Urothelium cell line (cell line): ENCODE measurements around the gene ZBTB7C.

Source experiments
- DNase-seq: peaks from one replicate; pipeline ENCODE4 v3.0.0; 2011; ENCODE audit warnings: low spot score, mixed read lengths
- FAIRE-seq: peaks from 2 replicates; lab custom pipeline; 2011; peaks lifted over from hg19 to GRCh38; lab: Jason Lieb, UNC

ZBTB7C gene

DNA sequence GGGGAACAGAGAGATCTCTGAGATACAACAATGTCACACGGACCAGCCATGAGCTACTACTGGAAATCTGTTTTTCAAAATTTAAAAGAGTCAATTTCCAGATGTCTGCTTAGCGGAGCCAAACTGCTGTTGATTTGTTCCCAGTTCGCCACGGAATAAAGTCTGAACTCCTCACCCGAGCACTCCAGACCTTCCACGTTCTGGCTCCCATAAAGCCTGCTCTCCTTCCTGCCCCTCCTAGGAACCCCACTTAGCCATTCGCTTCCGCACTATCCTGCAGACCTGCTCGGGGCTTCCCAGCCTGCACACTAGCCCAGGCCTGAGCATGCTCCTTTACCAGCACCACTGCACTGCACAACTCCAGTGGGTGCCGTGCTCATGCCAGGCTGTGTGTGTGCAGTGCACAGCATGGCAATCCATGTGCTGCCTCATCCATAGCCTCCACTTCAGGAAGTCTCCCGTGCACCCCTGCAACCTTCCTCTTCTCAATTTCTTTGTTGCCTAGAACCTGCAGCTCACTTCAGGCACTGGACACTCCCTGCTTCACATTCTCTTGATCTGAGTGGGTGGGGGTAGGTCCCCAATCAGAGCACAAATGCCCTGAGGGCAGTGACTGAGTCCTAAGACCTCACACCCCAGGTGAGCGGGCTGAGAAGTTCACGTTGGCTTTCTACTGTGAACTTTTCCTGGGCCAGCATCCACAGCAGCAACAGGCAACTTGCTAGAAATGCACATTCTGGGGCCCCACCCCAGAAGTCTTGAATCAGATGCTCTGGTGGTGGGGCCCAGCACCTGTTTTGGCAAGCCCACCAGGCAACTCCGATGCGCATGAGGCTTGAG is 53.7 kb downstream of the ZBTB7C start:
- FAIRE-seq (no peak), DNase-seq (no peak)

DNA sequence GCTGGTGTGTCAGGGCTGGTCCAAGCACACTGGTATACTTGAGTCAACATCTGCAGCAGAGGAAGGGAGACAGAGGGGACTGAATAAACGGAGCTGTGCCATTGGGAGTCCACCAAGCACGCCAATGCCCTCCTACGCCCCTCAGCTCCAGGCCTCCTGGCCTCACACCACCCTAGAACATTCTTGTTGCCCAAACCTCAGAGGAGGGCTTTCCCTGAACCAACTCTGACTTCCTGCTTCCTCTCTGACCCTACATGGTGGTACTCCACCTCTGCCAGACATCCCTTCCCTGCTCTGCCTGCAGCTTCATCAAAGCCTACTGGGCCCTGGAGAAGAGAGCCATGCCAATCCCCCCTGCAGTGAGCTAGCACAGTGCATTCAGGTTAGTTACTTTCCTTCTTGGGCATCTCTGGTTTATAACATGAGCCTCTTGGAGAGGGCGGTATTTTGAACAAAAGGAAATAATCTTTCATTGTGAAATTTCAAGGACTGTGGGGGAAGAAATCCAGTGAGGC is 54.4 kb downstream of the ZBTB7C start:
- no peak for DNase-seq
- FAIRE-seq: no peak

DNA sequence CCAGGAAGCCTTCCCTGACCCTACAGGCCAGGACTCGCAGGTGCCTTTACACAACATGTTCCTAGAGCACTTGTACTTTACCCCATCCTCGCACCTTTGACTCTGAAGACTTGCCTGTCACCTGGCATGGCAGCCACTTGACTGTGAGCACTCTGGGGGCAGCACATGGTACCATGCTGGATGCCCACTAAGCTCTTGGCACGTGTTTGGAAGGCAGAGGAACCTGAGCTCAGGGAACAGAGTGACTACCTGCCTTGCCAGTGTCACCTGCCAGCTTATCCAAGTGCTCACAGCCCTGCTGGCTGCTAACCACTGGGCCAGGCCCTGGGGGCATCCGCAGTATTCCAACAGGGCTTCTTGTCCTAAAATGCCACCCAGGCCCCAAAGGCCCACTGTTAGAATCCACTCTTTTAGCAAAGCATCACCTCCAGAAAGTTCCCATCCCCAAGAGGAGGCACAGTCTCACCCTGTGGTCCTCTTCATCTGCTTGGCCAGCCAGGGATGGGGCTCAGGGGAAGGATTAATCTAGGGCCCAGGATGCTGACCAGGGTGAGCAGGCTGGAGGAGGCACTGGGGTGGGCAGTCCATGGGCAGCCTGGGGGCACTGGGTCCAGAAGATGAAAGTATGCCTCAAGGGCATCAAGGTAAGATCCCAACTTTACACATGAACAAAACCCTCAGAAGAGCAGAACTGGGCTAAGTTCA is 57.0 kb downstream of the ZBTB7C start:
- DNase-seq (no peak), FAIRE-seq (no peak)

DNA sequence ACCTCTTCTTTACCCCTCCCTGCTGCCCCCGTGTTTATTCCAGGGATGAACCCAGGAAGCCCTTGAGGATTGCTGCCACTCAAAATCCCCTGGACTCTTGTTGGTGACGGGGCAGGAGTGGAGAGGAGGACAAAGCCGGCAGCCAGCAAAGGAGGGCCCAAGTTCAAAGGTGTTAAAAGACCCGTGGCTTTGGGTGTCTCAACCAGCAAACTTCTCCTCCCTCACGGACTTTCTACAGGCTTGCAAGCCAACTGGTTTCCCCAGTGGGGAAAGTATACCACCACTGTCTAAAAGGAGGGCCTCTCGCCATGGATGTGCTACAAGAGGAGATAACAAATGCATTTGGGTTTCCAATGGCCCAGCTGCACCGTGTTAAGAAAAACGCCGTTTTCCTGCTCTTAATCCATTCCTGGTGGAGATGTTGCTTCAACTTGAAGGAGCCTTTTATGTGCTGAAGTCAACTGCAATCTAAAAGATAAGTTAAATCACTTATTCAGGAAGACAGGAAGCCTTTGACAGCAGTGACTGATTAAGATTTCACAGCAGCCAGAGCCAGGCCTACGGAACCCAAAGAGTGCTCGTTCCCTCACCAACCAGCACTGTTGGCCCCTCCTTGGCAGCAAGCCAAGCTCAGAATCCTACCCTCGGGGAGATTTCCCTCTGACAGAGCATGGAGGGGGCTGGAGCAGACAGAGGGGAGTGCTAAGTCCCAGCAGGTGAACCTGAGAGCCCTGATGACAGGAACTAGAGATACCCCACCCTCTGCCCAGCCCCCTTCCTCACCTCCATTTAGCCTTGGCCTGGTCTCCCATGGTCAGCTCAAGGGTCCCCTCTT is 57.8 kb downstream of the ZBTB7C start:
- FAIRE-seq: no peak
- DNase-seq: no peak

DNA sequence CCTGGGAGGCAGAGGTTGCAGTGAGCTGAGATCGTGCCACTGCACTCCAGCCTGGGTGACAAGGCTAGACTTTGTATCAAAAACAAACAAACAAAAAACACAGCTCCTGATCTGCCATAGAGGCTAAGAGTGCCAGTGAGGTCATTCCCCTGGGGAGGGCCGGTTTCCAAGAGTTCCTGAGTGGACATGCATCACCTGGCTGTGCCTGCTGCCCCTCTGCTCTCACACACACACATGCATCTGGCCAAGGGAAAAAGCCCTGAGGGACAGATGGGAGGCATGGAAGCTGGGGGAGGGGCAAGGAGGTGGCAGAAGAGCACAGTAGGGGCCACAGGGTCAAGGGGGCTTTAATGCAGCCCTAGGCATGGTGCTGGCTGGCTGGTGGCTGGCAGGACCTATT is 60.4 kb downstream of the ZBTB7C start:
- DNase-seq (no peak), FAIRE-seq (no peak)

DNA sequence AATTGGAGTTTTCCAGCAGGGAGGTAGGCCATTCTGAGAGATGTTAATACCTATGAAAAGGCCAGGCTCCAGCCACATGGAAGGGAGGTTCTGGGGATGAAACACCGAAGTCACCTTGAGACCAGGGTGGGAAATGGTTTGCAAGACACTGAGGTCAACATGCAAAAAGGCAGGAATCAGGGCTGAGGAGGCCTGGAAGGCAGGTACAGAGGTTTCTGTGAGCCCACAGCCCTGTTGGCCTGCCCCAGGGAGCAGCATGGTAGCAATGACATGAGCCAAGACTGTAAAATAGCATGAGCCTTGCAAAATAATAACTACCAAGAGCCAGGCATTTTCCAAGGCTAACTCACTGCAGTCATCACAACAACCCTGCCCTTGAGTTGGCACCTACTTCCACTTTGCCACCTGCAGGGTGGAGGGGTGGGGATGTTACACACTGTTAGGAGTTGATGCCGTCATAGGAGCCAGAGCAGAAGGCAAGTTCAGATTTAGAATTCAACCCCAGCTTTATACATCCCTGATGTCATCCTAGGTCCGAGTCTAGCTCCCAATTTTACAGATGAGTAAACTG is 61.3 kb downstream of the ZBTB7C start:
- no peak for DNase-seq
- FAIRE-seq: no peak

DNA sequence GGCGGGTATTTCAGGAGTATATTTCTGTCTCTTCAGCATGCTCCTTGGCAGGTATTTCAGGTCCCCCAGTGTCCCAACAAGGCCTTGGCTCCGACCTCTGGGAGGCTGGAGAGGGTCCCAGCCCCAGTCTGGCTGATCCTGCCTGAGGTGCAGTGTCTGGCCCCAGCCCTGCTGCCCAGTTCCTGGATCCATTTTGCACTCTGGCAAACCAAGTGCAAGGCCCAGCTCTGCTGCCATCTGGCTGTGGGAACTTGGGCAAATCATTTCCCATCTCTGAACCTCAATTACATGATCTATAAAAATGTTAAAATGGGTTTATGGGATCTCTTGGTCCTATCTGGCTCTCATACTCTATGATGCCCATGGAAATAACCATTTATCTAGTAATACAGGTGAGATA is 63.6 kb downstream of the ZBTB7C start:
- DNase-seq (peak; percentile 15), FAIRE-seq (no peak)

DNA sequence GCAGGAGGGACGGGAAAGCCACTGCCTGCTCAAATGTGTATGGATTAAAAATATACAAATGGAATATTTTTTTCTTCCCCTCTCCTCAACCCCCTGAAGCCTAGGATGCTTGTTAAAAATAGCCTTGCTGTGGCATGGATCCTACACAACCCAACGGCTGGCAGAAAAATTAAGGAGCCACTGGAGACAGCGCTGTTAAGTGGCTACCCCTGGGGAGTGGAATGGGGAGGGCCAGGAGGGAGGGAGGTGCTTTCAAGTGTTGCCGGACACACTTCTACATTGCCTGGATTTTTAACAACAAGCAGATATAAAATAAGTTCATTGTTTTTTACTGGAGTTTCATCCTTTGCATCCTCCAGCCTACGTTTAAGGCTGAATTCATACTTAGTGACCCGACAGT is 66.6 kb downstream of the ZBTB7C start:
- FAIRE-seq (no peak), DNase-seq (no peak)

DNA sequence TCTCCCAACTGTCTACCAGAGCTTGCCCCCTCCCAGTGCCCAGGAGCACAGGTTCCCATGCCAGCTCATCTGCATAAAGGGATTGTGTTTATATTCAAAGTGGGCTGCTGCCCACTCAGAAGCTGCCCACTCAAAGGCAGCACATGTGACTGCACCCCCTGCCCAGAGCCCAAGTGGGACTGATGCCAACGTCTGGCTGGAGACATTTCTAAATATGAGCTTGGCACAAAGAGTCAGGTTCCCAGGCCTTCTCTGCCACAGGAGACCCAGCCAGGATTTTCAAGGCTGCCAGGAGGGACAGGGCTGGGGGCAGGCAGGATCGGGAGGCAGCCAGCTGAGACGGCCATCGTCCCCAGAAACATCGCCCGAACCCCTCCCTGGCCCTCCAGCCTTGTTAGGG is 67.1 kb downstream of the ZBTB7C start:
- no peak for FAIRE-seq
- no peak for DNase-seq

DNA sequence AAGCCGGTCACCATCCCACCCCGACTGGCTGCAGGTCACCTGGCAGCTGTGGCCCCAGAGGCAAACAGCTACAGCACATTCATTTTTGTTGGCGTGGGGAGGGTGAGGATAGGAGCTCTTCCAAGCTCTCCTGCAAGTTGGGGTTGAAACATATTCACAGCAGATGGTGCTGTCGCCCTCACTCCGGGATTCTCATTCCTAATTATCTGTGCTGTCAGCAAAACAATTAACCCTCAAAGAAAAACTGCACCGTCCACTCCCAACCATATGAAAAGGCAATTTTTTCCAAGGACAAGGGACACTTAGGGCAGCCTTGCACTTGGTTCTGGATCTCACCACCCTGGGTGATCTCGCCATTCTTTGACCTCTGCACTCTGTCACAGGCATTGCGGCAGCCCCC is 68.6 kb downstream of the ZBTB7C start:
- DNase-seq: no peak
- FAIRE-seq: no peak

DNA sequence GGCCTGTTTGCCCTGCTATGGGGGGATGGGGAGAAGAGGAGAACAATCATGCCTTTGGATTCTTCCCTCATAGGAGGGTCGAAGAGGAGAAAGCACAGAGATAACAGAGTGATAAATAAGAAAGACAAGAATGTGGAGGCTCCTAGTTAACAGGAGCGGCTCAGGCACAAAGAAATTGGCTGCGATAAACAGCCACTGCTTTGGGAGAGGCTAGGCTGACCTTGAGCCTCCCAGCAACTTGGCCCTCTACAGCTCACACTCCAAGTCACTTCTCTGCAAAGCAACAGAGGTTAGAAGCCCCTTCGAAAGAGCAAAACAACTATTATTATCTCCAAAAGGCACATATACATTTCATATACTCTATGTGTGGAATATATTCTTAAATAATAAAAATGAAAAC is 69.5 kb downstream of the ZBTB7C start:
- FAIRE-seq (no peak), DNase-seq (no peak)

DNA sequence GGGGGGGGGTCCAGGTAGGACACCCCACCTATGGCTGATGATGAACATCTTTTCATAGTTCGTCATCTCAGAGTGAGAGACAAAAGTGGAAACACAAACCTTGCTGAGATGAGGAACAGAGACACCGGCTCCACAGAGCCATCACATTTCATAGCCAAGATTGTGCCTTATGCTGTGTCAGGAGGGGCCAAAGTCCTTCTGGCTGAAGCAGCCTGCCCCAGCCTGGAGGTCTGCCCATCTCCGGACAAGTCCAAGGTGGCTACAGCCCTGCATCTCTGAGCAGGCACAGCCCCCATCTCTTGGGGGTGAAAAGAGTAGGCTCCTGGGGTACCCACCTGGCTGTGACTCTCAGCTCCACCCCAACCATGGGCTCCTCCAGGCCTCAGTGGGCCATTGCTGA is 70.3 kb downstream of the ZBTB7C start:
- no peak for DNase-seq
- no peak for FAIRE-seq

DNA sequence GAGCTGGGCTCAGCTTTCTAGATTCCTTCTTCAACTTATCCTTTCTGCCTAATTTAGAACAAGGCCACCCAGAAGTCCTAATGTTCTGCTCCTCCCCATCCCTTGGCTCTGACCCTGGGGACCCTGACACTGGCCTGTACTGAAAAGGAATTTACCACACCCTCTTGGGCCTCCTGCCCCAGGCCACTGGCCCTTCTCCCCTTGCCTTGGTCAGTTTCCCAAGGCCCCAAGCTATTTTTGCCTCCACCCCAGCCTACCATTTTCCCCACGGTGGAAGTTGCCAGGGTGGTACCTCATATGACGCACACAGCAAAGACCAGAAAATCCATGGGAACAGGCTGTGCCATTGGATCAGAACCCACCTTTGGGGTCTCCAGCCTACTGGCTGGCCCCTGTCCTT is 72.1 kb downstream of the ZBTB7C start:
- FAIRE-seq (no peak), DNase-seq (no peak)

DNA sequence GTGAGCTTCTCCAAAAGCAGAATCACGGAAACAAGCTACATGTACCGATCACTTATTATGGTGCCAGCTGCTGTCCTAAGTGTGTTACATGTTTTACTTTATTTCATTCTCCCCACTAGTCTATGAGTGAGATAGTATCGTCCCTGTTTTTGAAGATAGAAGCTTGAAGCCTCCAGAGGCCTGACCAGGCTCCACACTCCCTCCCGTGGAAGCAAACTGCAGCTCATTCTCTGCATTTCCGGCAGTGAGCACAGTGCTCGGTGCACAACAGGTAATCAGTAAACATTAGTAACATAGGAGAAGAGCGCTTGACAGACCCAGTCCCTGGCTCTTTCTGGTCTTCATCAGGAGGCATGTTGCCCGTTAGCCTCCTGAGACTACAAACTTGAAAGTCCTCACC is 72.9 kb downstream of the ZBTB7C start:
- DNase-seq (no peak), FAIRE-seq (no peak)

DNA sequence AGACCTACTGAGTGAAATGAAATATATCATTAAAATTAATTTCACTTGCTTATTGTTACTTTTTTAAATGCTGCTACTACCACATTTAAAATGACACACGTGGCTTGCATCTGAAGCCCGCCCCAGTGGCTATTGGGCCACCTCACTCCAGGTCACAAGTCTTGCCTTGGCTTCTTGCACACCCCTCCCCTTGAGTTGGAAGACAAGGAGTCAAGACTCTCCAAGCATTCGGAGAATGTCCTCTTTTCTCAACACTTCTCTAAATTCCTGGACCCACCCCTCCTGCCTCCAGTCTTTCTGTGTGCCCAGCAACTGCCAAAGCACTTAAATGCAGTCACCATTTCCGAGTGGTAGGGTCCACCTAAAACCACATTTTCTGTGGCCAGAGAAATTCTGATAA is 73.4 kb downstream of the ZBTB7C start:
- FAIRE-seq: no peak
- DNase-seq: no peak

DNA sequence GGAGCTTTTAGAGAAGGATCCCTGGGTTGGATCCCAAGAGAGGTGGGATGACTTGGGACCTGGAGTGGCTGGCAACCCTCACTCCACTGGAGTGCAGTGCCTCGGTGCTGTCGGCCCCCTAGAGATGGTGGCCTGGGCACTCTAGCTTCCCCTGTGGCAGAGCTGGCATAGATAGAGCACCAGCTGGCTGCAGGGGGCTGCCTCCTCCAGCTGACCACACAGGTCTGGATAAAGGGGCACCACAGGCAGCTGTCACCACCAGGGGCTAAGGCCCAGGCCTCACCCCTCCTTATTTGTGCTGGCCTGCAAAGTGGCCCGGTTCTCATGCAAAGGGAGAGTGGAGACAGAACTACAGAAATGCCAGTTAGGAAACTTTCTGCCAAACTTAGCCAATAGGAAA is 74.3 kb downstream of the ZBTB7C start:
- DNase-seq: no peak
- no peak for FAIRE-seq

DNA sequence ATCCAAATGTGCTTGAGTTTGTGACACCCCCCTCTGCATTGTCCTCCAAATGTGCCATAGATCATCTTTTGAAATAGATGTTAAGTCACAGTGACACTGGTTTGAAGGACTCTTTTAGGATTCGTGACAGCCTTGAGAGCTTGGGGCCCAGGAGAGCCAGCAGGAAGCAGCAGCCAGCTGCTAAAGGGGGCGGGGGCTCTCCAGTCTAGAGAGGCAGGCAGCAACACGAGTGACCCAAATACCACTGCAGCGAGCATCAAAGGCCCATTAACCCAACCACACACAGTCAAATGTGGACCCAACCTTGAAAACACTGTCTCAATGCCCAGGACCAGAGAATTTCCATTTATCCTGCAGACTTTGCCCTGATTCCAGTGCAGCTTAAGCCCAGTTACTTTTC is 75.6 kb downstream of the ZBTB7C start:
- FAIRE-seq (no peak), DNase-seq (no peak)

DNA sequence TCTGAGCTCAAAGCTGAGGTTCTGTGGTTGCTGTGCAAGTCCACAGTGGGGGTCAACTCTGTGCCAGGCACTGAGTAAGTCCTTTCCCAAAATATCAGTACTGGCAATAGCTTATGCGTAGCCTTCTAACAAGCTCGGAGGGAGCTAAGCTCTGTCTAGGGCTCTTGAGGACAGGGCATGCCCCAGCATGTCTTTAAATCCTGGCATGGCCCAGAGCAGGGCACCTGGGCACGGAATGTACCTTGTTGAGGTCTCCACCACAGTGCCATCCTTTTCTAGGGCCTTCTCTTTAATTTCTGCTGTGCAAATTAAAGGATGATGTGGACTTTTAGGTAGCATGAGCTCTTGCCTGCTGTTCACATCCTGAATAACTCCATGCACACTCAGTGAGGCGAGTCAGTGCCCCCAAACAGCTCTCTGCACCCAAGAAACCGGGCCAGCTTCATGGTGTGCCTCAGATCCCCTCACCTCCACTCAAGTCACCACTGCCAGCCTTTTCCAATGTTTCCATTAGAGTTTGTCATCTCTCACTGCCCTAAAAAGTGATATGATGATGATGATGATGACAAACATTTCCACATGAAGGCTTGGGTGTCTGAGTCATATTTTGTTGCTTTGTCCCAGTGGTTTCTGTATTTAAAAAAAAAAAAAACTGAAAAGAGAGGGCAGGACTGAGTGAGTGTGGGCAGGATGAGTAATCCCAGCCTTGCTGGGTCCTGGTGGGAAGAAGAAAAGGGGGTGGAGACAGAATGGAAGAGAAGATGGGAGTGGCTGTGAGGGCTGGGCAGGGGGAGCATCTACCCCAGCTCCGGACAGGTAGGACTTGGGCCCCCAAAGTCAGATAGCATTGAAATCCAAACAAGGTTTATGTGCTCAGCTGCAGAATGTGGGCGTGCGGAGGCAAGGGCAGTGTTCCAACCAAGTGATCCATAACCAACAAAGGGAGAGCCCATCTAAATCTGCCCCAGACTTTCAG is 78.9 kb downstream of the ZBTB7C start:
- DNase-seq (peak; percentile 91), FAIRE-seq (no peak)

DNA sequence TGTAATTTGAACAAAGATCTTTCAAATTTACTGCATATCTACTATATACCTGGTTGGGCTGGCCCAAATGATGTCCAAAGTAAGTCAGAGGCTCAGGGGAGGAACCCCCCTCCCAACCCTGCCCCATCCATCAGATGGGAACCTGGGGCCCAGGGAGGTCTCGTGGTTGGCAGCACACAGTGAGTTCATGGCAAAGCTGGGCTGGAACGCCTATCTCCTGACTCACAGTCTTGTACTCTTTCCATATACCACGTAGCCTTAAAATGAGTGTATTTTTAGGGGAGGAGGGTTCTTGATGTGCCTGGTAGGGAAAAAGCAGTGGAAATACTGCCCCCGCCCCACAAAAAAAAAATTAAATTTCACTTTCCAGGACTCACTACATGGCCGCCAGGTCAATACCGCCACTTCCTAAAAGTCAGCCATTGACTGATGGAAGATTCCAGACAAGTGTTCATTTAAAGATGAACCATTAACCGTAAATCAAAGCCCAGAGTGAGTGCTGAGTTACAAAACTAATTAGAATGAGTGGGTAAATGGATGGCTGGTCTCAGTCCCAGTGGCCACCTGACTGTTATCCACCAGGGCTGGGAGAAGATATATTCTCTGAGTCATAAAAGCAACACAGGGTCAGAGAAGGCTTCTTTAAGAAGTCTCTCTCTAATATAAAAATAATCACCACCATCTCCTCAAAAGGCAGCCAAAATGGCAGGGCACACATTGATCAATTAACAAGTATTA is 80.5 kb downstream of the ZBTB7C start:
- no peak for FAIRE-seq

More for the DNA sequence above, 80.5 kb downstream of the ZBTB7C start:
- DNase-seq: peak; percentile 41
